T-helper 2 cell treated with Interferon-gamma antibody and Interleukin-4, amounts not matched to agents 5 μg/mL and 100 μg/mL, for 36 hours (primary cell): ENCODE measurements around the gene TRH.
"Not testable (repeated sequence)": the region's sequence is repeated elsewhere in the genome, so short reads cannot be mapped to it uniquely, and the experiment has no call there.

ENCODE experiments used
- DNase-seq: peaks from one replicate; pipeline ENCODE4 v3.0.0; 2021; ENCODE audit warnings: low spot score
- H3K27ac Mint-ChIP-seq: one replicate; pipeline ENCODE4 v1.8.0; 2021; ENCODE audit warnings: mild to moderate bottlenecking, mixed read lengths
- H3K27me3 Mint-ChIP-seq: one replicate; pipeline ENCODE4 v1.8.0; 2021; ENCODE audit warnings: low read depth, mixed read lengths
- H3K36me3 Mint-ChIP-seq: one replicate; pipeline ENCODE4 v1.8.0; 2021; ENCODE audit warnings: low read depth, mixed read lengths
- H3K4me1 Mint-ChIP-seq: one replicate; pipeline ENCODE4 v1.8.0; 2021; ENCODE audit warnings: low read depth, mixed read lengths
- H3K4me3 Mint-ChIP-seq: one replicate; pipeline ENCODE4 v1.8.0; 2022; ENCODE audit warnings: mild to moderate bottlenecking, moderate library complexity, mixed read lengths
- H3K9me3 Mint-ChIP-seq: one replicate; pipeline ENCODE4 v1.8.0; 2021; ENCODE audit warnings: mixed read lengths

TRH gene

GRCh38 chr3:129974833-129975704 lies 549 bp downstream of the TRH start:
- no peak for DNase-seq
- H3K9me3 Mint-ChIP-seq = no peaks in the 10 kb centered on the region
- H3K4me1 Mint-ChIP-seq = peaks cover 5% of the 10 kb centered on the region
- no peak overlapping the region for H3K27ac Mint-ChIP-seq
- peak overlapping the region; percentile 63 for H3K4me3 Mint-ChIP-seq
- H3K27me3 Mint-ChIP-seq = peaks cover 58% of the 10 kb centered on the region
- H3K36me3 Mint-ChIP-seq = no peaks in the 10 kb centered on the region

- H3K36me3 Mint-ChIP-seq = no peaks in the 10 kb centered on the region
- peaks cover 60% of the 10 kb centered on the region for H3K27me3 Mint-ChIP-seq
- DNase-seq = no peak
- no peak overlapping the region for H3K27ac Mint-ChIP-seq
- H3K9me3 Mint-ChIP-seq = no peaks in the 10 kb centered on the region
- peaks cover 5% of the 10 kb centered on the region for H3K4me1 Mint-ChIP-seq
- H3K4me3 Mint-ChIP-seq = no peak overlapping the region
Measured at GRCh38 chr3:129975705-129976048, 1.2 kb downstream of the TRH start.

GRCh38 chr3:129976286-129976685 lies 1.8 kb downstream of the TRH start:
- no peak overlapping the region for H3K27ac Mint-ChIP-seq
- H3K4me3 Mint-ChIP-seq = no peak overlapping the region
- no peaks in the 10 kb centered on the region for H3K36me3 Mint-ChIP-seq
- peaks cover 55% of the 10 kb centered on the region for H3K27me3 Mint-ChIP-seq
- no peaks in the 10 kb centered on the region for H3K9me3 Mint-ChIP-seq
- DNase-seq = no peak
- H3K4me1 Mint-ChIP-seq = peaks cover 5% of the 10 kb centered on the region

GRCh38 chr3:129978123-129978522 lies 3.6 kb downstream of the TRH start:
- Mint-ChIP-seq H3K4me3 (no peak overlapping the region), H3K36me3 (no peaks in the 10 kb centered on the region), H3K9me3 (no peaks in the 10 kb centered on the region), H3K27ac (no peak overlapping the region), H3K27me3 (peaks cover 45% of the 10 kb centered on the region), H3K4me1 (peaks cover 5% of the 10 kb centered on the region)
- DNase-seq = no peak

GRCh38 chr3:129979905-129980304 lies 5.4 kb downstream of the TRH start:
- H3K4me3 Mint-ChIP-seq = no peak overlapping the region
- no peak overlapping the region for H3K27ac Mint-ChIP-seq
- peaks cover 3% of the 10 kb centered on the region for H3K4me1 Mint-ChIP-seq
- no peaks in the 10 kb centered on the region for H3K36me3 Mint-ChIP-seq
- H3K9me3 Mint-ChIP-seq = no peaks in the 10 kb centered on the region
- peaks cover 33% of the 10 kb centered on the region for H3K27me3 Mint-ChIP-seq
- DNase-seq = no peak

- Mint-ChIP-seq H3K4me3 (no peak overlapping the region), H3K27ac (no peak overlapping the region), H3K4me1 (no peaks in the 10 kb centered on the region)
Measured at GRCh38 chr3:129983561-129983960, 9.0 kb downstream of the TRH start.

GRCh38 chr3:129984125-129984524 lies 9.6 kb downstream of the TRH start:
- no peak for DNase-seq
- H3K9me3 Mint-ChIP-seq = no peaks in the 10 kb centered on the region
- no peak overlapping the region for H3K27ac Mint-ChIP-seq
- no peaks in the 10 kb centered on the region for H3K36me3 Mint-ChIP-seq
- H3K27me3 Mint-ChIP-seq = peaks cover 12% of the 10 kb centered on the region
- no peak overlapping the region for H3K4me3 Mint-ChIP-seq
- no peaks in the 10 kb centered on the region for H3K4me1 Mint-ChIP-seq

More at GRCh38 chr3:129983561-129983960, 9.0 kb downstream of the TRH start:
- DNase-seq = no peak
- Mint-ChIP-seq H3K36me3 (no peaks in the 10 kb centered on the region), H3K27me3 (peaks cover 12% of the 10 kb centered on the region), H3K9me3 (no peaks in the 10 kb centered on the region)

GRCh38 chr3:129985113-129985512 lies 10.6 kb downstream of the TRH start:
- Mint-ChIP-seq H3K36me3 (no peaks in the 10 kb centered on the region), H3K27ac (no peak overlapping the region), H3K4me1 (no peaks in the 10 kb centered on the region), H3K27me3 (peaks cover 12% of the 10 kb centered on the region), H3K9me3 (no peaks in the 10 kb centered on the region), H3K4me3 (no peak overlapping the region)
- DNase-seq = no peak

- no peak for DNase-seq
- no peaks in the 10 kb centered on the region for H3K4me1 Mint-ChIP-seq
- no peak overlapping the region for H3K27ac Mint-ChIP-seq
- peaks cover 4% of the 10 kb centered on the region for H3K27me3 Mint-ChIP-seq
- no peaks in the 10 kb centered on the region for H3K36me3 Mint-ChIP-seq
- no peaks in the 10 kb centered on the region for H3K9me3 Mint-ChIP-seq
- H3K4me3 Mint-ChIP-seq = no peak overlapping the region
Measured at GRCh38 chr3:129988429-129988828, 13.9 kb downstream of the TRH start.

- Mint-ChIP-seq H3K27me3 (peaks cover 5% of the 10 kb centered on the region), H3K27ac (no peak overlapping the region), H3K36me3 (no peaks in the 10 kb centered on the region), H3K4me3 (no peak overlapping the region), H3K9me3 (no peaks in the 10 kb centered on the region), H3K4me1 (no peaks in the 10 kb centered on the region)
- no peak for DNase-seq
Measured at GRCh38 chr3:129989414-129989813, 14.9 kb downstream of the TRH start.

GRCh38 chr3:129992781-129993180 lies 18.3 kb downstream of the TRH start:
- no peak for DNase-seq
- H3K4me3 Mint-ChIP-seq = no peak overlapping the region
- no peaks in the 10 kb centered on the region for H3K4me1 Mint-ChIP-seq

GRCh38 chr3:129994883-129995559 lies 20.5 kb downstream of the TRH start:
- Mint-ChIP-seq H3K27ac (no peak overlapping the region), H3K9me3 (no peaks in the 10 kb centered on the region), H3K36me3 (no peaks in the 10 kb centered on the region), H3K27me3 (peaks cover 20% of the 10 kb centered on the region), H3K4me1 (no peaks in the 10 kb centered on the region), H3K4me3 (no peak overlapping the region)
- DNase-seq = no peak

More at GRCh38 chr3:129992781-129993180, 18.3 kb downstream of the TRH start:
- Mint-ChIP-seq H3K9me3 (no peaks in the 10 kb centered on the region), H3K27ac (no peak overlapping the region), H3K36me3 (no peaks in the 10 kb centered on the region), H3K27me3 (peaks cover 12% of the 10 kb centered on the region)

GRCh38 chr3:129996073-129996472 lies 21.6 kb downstream of the TRH start:
- no peak for DNase-seq
- no peak overlapping the region for H3K4me3 Mint-ChIP-seq
- no peaks in the 10 kb centered on the region for H3K4me1 Mint-ChIP-seq
- no peaks in the 10 kb centered on the region for H3K36me3 Mint-ChIP-seq
- no peak overlapping the region for H3K27ac Mint-ChIP-seq
- H3K9me3 Mint-ChIP-seq = no peaks in the 10 kb centered on the region
- peaks cover 26% of the 10 kb centered on the region for H3K27me3 Mint-ChIP-seq

GRCh38 chr3:129999176-129999575 lies 24.7 kb downstream of the TRH start:
- H3K36me3 Mint-ChIP-seq, DNase-seq, H3K4me3 Mint-ChIP-seq, H3K4me1 Mint-ChIP-seq, H3K9me3 Mint-ChIP-seq, H3K27ac Mint-ChIP-seq: not testable (repeated sequence)
- H3K27me3 Mint-ChIP-seq = peaks cover 41% of the 10 kb centered on the region
